Uterus (tissue), 2 donors: Measurements from ENCODE around the gene SVOP.

Experiments
- CTCF ChIP-seq, 4 experiments: fragments of 200-600 bp in 2 of 4; fragments of 450-650 bp in 2 of 4; sonication (generic) in 2 of 4; IDR thresholded peaks; one replicate each; pipeline ENCODE4 v1.5.1; 2016 to 2019; ENCODE audit warnings: antibody characterized with exemption in 4 of 4, mild to moderate bottlenecking in 2 of 4, moderate library complexity in 1 of 4
- POLR2A ChIP-seq, 2 donors: fragments of 450-650 bp; IDR thresholded peaks; one replicate each; pipeline ENCODE4 v1.6.1; 2016; ENCODE audit warnings: antibody characterized with exemption in 2 of 2, mild to moderate bottlenecking in 1 of 2, moderate library complexity in 1 of 2

GRCh38 chr12:108995370-108995992, 25.4 kb downstream of the SVOP start:
- no peak for TF ChIP-seq POLR2A (IDR thresholded peaks at IDR 0.05)
- no peak for TF ChIP-seq CTCF (IDR thresholded peaks at IDR 0.05)
